Fibroblast of villous mesenchyme (primary cell): ENCODE data around the gene APMAP. TPM values are rescaled to one million over a fixed set of nuclear protein-coding genes. Genes with fewer than 3 reads are reported as not detected.

Experiments used
- DNase-seq: peaks from one replicate; pipeline ENCODE4 v3.0.0-alpha.2; 2010; ENCODE audit warnings: low read depth
- H3K4me3 ChIP-seq: 2 replicates; pipeline ENCODE4 v1.5.1; 2011; ENCODE audit warnings: low read depth, mild to moderate bottlenecking, low read length
- total RNA-seq: library from RNA; depleted of rRNA; stranded (reverse); fragments of >200 nt; gene quantifications from 2 replicates; pipeline ENCODE4 v1.2.3, GENCODE V29; 2012
- TF ChIP-seq, protein P1 (sequence below): IDR thresholded peaks from 2 replicates; pipeline ENCODE4 v1.5.1; 2012; ENCODE audit warnings: low read depth, mild to moderate bottlenecking, low read length; ENCODE audit not compliant: insufficient read depth

The APMAP gene
- total RNA-seq, 1 donor = 81.2 TPM

DNA sequence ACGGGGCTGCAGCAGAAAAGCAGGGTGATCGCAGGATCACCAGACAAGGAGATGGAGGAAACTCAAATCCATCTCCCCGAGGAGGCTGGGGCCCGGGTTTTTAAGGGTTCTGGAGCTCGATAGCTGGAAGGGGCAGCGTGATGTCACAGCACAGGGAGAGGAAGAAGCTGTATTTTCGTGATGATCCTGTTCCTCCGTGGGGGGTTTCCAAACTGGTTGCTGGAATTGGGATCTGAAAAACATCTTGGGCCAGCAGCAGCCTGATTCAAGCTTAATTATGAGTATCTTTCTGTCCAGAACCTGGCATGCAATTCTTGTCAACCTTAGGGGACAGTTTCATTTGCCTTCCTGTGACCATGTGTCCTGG, 39.4 kb downstream of the APMAP start:
- H3K4me3 ChIP-seq = no peak overlapping the region
- no peak for DNase-seq
- TF ChIP-seq, protein P1, sequence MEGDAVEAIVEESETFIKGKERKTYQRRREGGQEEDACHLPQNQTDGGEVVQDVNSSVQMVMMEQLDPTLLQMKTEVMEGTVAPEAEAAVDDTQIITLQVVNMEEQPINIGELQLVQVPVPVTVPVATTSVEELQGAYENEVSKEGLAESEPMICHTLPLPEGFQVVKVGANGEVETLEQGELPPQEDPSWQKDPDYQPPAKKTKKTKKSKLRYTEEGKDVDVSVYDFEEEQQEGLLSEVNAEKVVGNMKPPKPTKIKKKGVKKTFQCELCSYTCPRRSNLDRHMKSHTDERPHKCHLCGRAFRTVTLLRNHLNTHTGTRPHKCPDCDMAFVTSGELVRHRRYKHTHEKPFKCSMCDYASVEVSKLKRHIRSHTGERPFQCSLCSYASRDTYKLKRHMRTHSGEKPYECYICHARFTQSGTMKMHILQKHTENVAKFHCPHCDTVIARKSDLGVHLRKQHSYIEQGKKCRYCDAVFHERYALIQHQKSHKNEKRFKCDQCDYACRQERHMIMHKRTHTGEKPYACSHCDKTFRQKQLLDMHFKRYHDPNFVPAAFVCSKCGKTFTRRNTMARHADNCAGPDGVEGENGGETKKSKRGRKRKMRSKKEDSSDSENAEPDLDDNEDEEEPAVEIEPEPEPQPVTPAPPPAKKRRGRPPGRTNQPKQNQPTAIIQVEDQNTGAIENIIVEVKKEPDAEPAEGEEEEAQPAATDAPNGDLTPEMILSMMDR = no peak

- no peak overlapping the region for H3K4me3 ChIP-seq
- no peak for DNase-seq
- TF ChIP-seq, protein P1 = no peak
Observed at GRCh38 chr20:24952376-24953208, 40.0 kb downstream of the APMAP start.

GRCh38 chr20:24951536-24952083, 40.9 kb downstream of the APMAP start:
- DNase-seq = no peak
- H3K4me3 ChIP-seq = no peak overlapping the region
- TF ChIP-seq, protein P1 = no peak

DNA sequence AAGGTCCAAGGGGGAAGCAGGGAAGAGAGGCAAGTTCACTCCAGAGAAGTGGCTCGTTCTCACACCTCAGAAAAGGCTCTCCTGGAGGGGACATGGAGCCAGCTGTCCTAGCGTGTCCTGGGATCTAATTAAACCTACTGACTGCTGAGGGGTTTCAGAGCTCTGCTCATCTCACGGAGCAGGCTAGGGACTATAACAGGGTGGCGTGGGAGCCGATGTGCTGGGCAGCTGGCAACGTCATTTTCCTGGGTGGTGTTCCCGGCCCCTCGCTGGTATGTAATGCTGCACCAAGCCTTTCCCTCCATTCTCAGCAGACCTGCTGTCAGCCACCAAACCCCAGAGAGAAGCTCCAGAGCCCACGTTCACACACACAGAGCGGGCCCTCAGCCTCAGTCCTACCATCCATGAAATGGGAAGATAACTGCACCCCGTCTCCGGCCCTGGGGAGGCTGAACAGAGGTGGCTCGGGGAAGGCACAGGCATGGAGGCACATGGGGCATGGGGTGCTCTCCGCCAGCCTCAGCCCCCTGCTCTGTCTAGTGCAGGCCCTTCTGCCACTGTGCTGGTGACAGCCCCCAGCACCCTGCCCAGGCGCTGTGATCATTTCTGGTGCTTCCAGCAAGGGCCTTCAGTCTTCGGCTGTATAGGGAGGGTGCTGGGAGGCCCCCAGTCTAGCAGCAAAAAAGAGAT, 41.6 kb downstream of the APMAP start:
- TF ChIP-seq, protein P1 = no peak
- no peak overlapping the region for H3K4me3 ChIP-seq
- DNase-seq = no peak

- TF ChIP-seq, protein P1 = no peak
- DNase-seq = no peak
- no peak overlapping the region for H3K4me3 ChIP-seq
Observed at GRCh38 chr20:24950128-24950835, 42.3 kb downstream of the APMAP start.

DNA sequence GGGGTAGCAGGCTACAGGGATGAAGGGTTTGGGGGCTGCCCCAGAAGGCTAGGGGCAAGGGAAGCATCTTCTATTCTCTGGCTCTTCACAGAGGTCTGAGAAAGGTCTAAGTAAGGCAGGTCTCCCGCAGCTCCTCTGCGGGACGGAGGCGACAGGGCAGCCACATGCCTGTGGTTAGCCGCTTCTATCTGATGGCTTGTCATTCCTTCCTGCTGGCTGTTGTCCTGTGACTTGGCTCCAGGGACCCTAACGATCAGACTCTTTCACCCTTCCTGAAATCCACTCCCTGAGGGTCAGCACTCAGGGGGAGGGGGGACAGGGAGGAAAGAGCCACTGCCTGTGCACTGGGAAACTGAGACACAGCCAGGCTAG, 42.8 kb downstream of the APMAP start:
- TF ChIP-seq, protein P1 = no peak
- H3K4me3 ChIP-seq = no peak overlapping the region
- DNase-seq = no peak
